VCaP (cell line): Measurements from ENCODE around the gene RXYLT1.

Experiments
- H3K27ac ChIP-seq: fragments of 450-650 bp; 2 replicates; pipeline ENCODE4 v1.5.1; 2017
- TF ChIP-seq, protein P1 (sequence below): fragments of 450-650 bp; conservative IDR thresholded peaks from 2 replicates; pipeline ENCODE4 v1.5.1; 2017; ENCODE audit warnings: mild to moderate bottlenecking, moderate library complexity

RXYLT1 gene

GRCh38 chr12:63838411-63838810 is 58.7 kb downstream of the RXYLT1 start:
- TF ChIP-seq, protein P1, sequence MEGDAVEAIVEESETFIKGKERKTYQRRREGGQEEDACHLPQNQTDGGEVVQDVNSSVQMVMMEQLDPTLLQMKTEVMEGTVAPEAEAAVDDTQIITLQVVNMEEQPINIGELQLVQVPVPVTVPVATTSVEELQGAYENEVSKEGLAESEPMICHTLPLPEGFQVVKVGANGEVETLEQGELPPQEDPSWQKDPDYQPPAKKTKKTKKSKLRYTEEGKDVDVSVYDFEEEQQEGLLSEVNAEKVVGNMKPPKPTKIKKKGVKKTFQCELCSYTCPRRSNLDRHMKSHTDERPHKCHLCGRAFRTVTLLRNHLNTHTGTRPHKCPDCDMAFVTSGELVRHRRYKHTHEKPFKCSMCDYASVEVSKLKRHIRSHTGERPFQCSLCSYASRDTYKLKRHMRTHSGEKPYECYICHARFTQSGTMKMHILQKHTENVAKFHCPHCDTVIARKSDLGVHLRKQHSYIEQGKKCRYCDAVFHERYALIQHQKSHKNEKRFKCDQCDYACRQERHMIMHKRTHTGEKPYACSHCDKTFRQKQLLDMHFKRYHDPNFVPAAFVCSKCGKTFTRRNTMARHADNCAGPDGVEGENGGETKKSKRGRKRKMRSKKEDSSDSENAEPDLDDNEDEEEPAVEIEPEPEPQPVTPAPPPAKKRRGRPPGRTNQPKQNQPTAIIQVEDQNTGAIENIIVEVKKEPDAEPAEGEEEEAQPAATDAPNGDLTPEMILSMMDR, result no peak
- no peak overlapping the region for H3K27ac ChIP-seq

DNA sequence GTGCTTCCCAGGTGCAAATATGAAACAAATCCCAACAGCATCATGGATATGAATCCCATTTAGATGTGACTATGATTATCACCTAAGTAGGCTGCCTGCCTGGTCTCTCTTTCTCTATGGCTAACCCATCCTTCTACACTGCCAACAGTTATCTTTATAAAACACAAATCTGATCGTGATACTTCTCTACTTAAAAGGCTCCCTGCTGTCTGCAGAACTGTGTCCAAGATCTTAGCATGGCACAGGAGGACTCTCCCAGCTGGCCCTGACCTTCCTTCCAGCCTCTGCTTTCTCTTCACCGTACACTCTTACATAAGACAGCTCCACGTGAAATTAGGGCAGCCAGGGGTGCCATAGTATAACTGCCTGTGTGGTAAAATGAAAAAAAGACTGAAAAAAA is 61.3 kb downstream of the RXYLT1 start:
- H3K27ac ChIP-seq, result no peak overlapping the region
- TF ChIP-seq, protein P1, result no peak

GRCh38 chr12:63841571-63841970 is 61.9 kb downstream of the RXYLT1 start:
- TF ChIP-seq, protein P1, result no peak

DNA sequence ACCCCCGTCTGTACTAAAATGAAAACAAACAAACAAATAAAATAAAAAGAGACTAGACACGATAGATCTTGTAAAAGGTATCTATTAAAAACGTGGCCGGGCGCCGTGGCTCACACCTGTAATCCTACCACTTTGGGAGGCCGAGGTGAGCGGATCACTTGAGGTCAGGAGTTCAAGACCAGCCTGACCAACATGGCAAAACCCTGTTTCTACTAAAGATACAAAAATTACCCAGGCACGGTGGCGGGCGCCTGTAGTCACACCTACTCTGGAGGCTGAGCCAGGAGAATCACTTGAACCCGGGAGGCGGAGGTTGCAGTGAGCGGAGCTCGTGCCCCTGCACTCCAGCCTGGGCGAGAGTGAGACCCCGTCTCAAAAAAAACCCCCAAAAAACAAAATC is 63.0 kb downstream of the RXYLT1 start:
- H3K27ac ChIP-seq, result peak overlapping the region; percentile 69

More at GRCh38 chr12:63841571-63841970, 61.9 kb downstream of the RXYLT1 start:
- H3K27ac ChIP-seq, result no peak overlapping the region

GRCh38 chr12:63843254-63843720 is 63.6 kb downstream of the RXYLT1 start:
- TF ChIP-seq, protein P1, result no peak
- peak overlapping the region; percentile 69 for H3K27ac ChIP-seq

DNA sequence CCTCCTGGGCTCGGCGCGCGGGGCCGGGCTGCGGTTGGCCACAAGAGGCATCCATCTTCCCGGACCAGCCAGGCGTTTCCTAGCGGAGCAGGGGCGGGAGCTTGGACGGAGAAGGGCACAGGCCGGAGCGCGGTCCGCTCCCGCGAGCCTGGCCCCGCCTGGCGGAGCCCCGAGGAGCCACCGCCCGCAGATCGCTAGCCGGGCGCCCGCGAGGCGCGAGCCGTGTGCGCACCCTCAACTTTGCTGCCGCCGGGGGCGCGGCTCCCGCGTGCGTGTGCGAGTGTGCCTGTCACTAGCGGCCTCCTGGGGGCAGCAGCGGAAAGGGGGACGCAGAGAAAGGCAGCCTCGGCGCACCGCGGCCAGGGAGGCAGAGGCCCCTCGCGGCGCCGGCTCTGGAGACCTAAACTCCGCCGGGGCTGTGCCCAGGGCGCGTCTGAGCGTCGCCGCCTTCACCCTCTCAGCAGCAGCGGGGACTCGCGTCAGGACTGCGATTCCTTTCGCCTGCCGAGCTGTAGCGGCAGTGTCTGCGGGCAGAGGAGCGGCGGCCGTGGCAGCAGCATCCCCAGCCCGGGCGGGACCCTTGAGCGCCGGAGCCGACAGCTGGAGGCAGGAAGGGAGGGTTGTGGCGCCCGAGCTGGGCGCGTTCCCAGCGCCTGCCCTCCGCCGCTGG is 64.1 kb downstream of the RXYLT1 start:
- TF ChIP-seq, protein P1, result peak; percentile 98
- H3K27ac ChIP-seq, result peak overlapping the region; percentile 69

- peak within 1 kb of the TSS; percentile 69 for H3K27ac ChIP-seq
- TF ChIP-seq, protein P1, result no peak
Observed at GRCh38 chr12:63844391-63845341, 65.0 kb downstream of the RXYLT1 start, which contains the start of gene SRGAP1. TSS of gene SRGAP1 (plus strand) at chr12:63844700. CDS start at chr12:63844817, 117 bp downstream.
